Stimulated activated CD4-positive, alpha-beta T cell treated with anti-CD3 and anti-CD28 coated beads, Interleukin-4, amount 100 ng/mL, for 1 hour (primary cell): ENCODE data around the gene MRPL50.
A peak's percentile ranks its signal among the peaks of the same experiment; 100 is the strongest.

ENCODE experiments used
- DNase-seq: peaks from one replicate; pipeline ENCODE4 v3.0.0-alpha.2; 2020

MRPL50 gene

DNA sequence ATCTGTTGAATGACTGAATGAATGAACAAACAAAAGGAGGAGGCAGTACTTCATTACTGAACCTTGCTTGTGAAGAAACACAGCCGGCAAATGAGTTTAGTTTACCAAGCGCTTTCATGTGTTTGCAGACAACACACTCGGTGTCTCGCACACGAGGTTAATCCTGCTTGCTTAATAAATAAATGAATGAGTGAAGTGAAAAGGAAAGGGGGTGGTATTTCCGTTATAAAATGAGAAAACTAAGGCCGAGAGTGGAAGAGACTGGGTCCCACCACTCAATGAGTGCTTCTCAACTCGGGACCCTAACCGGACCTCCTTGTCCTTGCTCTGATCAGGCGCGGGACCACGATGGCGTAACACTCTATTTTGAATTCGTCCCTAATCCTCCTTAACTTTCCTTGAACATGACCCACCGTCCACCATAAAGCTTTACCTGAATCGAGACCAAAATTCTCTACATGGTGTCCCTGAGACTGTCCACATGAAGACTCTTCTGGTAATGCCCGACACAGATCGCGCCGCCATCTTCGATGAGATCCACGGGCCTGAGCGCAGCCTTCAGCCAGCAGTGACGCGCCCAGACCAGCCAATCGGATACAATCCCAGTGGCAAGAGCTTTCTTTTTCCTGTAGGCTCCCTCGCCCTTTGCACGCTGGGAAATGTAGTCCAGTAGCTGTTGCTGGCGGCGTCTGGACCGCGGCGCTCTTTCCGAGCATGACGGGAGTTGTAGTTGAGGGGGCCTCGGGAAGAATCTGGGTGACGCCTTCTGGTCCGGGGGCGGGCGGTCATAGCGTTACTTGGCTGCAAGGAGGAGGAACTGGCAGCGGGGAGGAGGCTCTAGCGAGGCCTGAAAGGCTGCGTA lies at the start of gene MRPL50, which contains the start of gene ZNF189:
Gene MRPL50 (minus strand): TSS at position 551 of the 862 bp plus-strand sequence. CDS start 26 bp downstream, at position 525.
Gene ZNF189 (plus strand): TSS at position 784 of the 862 bp plus-strand sequence. CDS start 306 bp downstream, outside the sequence.
- DNase-seq: peak; percentile 93

GRCh38 chr9:101446732-101447131 lies 48.3 kb upstream of the MRPL50 start:
- no peak for DNase-seq

- no peak for DNase-seq
These were observed 47.1 kb upstream of the MRPL50 start for GRCh38 chr9:101445353-101446029.

DNA sequence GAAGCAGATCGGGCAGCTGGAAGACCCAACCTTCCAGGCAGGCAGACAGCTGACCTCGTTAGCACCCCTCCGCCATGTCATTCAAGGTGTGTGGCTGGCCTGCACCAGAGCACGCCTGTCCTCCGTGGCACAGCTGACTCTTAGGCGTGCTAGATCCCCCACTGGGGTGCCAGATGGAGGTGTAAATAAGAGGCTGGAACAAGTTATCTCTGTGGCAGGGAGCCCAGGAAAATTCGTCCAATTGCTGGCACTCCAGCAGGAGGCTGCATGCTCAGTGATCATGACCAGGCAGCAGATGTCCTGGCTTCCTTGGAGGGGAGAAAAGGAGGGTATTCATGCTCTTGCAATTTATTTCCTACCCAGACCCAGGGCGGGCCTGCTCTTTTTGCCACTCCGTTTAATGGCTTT lies 45.0 kb upstream of the MRPL50 start:
- DNase-seq: no peak

GRCh38 chr9:101442736-101443135 lies 44.3 kb upstream of the MRPL50 start:
- no peak for DNase-seq

- no peak for DNase-seq
These were observed 43.9 kb upstream of the MRPL50 start for GRCh38 chr9:101442318-101442717.

- DNase-seq: no peak
These were observed 42.4 kb upstream of the MRPL50 start for GRCh38 chr9:101440714-101441230.

DNA sequence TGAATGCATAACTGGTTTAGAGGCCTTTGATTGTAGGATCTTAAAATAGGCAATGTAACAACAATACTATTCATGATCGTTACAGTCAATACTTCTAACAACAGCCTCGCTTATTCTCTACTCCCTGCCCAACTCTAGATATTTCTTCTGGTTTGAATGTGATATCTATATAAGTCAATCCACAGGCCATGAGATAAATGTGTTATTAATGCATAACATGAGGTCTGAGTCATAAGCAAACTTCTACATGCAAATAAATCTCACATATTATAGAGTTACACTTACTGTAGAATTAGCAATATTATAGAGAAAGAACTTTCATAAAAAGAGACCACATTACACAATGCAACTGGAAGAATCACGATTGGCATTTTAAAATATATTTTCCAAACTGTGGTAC lies 40.1 kb upstream of the MRPL50 start:
- no peak for DNase-seq

GRCh38 chr9:101437806-101438232 lies 39.4 kb upstream of the MRPL50 start:
- DNase-seq: no peak

DNA sequence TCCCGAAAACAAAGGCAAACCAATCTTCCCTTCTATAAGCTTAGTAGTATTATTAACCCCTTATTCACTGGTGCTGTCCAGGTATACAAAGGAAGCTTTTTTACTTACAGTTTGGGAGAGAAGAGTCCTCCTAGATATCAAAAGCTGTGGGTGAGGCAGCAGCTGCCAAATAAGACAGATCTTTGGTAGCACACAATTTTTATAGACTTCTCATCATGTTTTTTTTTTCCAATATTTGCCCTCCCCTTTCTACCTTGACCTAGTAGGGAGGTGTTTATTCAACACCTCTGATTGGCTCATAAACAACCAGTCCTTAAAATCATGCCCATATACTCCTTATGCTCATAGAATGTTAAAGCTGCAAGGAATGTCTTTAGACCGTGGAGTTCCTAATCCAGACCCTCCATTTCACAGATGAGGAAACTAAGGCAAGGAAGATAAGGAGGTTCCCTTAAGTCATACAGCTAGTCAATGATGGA lies 37.2 kb upstream of the MRPL50 start, which contains the start of gene ALDOB:
Gene ALDOB (minus strand): TSS at position 174 of the 479 bp plus-strand sequence. CDS start 4,887 bp downstream, outside the sequence.
- no peak for DNase-seq

- no peak for DNase-seq
These were observed 36.6 kb upstream of the MRPL50 start for GRCh38 chr9:101434998-101435397.

- DNase-seq: no peak
These were observed 34.8 kb upstream of the MRPL50 start for GRCh38 chr9:101433229-101433628.

- no peak for DNase-seq
These were observed 34.3 kb upstream of the MRPL50 start for GRCh38 chr9:101432740-101433139.

DNA sequence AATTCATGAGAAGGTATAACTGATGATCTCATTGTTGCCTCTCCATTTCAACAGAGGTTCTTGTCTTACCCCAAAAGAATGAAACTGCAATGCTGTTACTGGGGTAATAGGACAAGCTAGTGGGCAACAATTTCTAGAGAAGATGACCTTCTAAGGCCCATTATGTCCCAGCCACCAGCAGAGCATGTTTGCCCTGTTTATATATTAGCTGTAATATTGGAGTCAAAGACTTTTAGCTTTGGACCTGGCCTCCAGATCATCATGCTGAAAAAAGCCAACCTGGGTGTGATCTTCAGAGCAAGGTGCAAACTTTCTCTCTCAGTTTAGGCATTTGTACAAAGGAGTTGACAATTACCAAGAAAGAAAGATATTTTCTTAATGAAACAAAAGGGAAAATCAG lies 33.8 kb upstream of the MRPL50 start:
- no peak for DNase-seq

DNA sequence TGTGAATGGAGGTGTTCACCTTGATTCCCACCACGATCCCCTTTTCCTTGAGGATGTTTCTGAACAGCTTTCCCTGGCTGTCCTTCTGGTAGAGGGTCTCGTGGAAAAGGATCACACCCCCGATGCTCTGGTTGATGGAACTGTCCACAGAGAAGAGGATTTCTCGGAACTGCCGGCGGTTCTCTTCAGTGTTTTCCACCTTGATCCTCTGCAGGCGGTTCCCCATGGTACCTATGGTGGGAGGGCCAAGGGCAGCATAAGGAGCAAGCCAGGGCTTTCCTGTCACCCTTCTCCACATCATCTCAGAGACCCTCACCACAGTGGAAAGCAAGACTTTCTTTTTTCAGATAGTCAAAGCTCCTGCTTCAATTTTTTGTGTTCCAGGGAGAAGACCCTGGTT lies 31.3 kb upstream of the MRPL50 start:
- DNase-seq: no peak

DNA sequence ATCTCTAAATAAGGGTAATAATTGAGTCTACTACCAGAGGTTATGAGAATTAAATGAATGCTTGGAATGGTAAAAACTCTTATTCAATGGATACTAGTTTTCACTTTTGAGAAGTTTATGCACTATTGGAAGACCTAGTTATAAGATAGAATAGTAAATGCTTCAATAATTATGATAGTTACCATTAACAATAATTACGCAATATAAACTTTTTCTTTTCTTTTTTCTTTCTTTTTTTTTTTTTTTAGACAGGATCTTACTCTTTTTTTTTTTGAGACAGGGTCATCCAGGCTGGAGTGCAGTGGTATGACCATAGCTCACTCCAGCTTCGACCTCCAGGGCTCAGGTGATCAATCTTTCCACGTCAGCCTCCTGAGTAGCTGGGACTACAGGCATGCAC lies 30.5 kb upstream of the MRPL50 start:
- no peak for DNase-seq

- no peak for DNase-seq
These were observed 29.7 kb upstream of the MRPL50 start for GRCh38 chr9:101427957-101428655.

- no peak for DNase-seq
These were observed 28.9 kb upstream of the MRPL50 start for GRCh38 chr9:101427358-101427757.

GRCh38 chr9:101421653-101422065 lies 23.2 kb upstream of the MRPL50 start:
- no peak for DNase-seq

DNA sequence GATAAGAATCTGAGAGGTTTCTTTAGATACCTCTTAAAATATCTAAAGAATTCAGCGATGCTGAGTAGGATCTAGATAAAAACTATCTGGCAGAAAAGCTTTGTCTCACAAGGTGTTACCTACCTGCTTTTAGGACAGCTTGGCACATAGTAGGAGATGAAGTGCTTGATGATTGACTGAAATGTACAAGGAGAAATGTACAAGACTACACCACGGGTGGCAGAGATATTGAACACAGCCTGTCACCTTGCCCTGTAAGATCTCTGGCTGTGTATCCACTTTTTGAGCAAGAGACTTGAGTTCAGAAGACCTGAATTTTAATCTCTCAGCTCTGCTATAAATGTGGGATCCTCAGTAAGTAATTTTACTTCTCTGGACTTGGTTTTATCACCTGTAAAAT lies 21.4 kb upstream of the MRPL50 start:
- DNase-seq: no peak

DNA sequence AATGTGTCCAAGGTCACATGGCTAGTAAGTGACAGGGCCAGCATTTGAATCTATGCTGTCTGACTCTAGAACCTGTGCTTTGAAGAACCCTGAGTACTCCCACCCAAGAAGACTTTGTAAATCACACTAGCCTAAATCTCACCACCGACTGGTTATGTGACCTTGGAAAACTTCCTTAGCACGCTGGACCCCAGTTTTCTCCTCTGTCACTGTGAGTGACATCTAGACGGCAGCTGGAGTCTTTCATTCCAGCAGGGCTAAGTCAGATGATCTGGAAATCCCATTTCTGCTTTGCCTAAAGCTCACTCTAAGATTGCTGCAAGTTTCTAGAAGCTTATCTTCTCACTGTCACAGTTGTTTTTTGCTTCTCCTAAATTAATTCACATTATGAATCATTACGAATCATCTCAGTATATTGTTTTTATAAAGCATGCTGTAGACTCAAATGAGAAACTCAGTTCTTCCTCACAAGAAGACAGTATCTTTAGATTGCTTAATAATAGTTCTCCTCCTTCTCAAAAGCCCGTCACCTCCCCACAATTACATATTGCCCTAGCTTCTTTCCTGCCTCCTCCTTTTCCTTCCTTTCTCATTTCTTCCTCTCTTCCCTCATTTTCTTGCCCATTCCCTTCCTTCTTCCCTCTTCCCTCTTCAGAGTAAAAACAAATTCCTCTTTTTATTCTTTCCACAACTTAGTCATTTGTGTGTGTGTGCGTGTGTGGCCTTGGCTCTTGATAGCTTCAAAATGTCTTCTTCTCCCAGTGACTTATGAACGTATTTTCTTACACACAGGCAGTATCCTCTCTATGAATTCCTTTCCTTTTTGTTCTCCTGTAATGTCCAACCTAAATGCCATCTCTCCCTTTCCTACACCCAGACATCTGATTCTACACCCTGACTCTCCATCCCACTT lies 20.4 kb upstream of the MRPL50 start:
- no peak for DNase-seq

DNA sequence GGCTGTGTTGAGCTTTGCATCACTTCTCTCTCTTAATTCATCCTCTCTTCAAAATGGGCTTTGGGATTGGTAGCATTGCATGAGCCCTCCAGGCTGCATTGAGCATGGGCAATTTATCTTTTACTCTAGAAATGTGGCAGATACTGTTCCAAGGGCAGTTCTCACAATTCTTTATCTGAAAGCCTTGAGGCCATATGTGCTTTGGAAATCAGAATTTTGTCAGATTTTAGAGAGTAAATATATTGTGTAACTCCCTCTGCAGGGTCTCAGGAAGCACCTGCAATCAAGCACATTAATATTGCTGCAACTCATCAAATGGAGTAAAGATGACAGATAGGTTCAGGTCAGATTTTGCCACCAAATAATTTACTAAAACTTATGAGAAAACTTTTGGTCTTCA lies 19.6 kb upstream of the MRPL50 start:
- DNase-seq: no peak
